Loucy (cell line): ENCODE results near the gene FADS1.

Source experiments
- CTCF ChIP-seq: fragments of 200-600 bp; sonication (generic); conservative IDR thresholded peaks from 2 replicates; pipeline ENCODE4 v1.5.1; 2014; ENCODE audit warnings: mild to moderate bottlenecking, antibody characterized with exemption, low read length
- EZH2phosphoT487 ChIP-seq: fragments of 200-600 bp; IDR thresholded peaks from 2 replicates; pipeline ENCODE4 v1.6.1; 2018; ENCODE audit warnings: antibody characterized with exemption, mild to moderate bottlenecking, moderate library complexity, borderline replicate concordance

DNA sequence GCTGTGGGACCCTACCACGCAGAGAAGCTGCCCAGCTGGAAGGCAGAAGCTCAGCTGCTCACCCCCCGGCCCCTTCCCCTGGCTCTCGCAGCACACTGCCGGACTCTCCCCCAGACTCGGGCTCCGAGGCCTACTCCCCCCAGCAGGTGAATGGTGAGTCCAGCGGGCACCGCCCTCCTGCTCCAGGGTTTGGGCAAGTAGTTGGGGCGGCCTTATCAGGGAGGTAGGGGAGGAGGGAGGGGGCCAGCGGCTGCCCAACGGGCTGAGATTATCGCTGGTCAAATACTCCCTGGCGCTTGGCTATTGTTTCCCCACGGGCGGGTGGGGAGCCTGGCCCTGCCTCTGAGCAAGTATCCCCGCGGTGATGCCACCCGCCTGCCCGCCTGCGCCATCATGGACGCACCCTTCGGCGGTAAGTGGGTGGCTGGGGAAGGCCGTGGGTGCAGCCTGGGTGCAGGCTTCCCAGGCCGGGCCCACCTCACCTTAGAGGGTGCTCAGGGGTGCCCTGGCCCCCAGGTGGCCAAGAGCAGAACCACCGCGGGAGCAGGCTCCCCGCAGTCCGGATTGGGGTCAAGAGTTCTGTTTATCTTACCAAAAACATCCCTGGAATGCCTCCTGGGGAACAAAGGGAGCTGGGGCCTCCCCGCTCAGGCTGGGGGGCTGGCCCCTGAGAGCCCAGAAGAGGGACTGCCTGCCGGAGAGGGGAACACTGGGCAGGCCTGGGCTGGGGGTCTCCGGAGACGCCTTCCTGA lies 47.5 kb downstream of the FADS1 start:
- TF ChIP-seq CTCF = peak; percentile 36; the same call in 1 of the 2 replicates
- TF ChIP-seq EZH2phosphoT487 = no peak
